HG03097 (cell line): ENCODE data around the gene CSF1R.
"Not testable (repeated sequence)": the region's sequence is repeated elsewhere in the genome, so short reads cannot be mapped to it uniquely, and the experiment has no call there.

Source experiments
- ATAC-seq: cut with Tn5 transposase; IDR thresholded peaks from one replicate; pipeline ENCODE4 v1.9.1; 2021; ENCODE audit not compliant: unreplicated experiment, low FRiP score

CSF1R gene

GRCh38 chr5:150057511-150057910 lies 28.8 kb downstream of the CSF1R start:
- ATAC-seq: no peak

GRCh38 chr5:150057052-150057451 lies 29.3 kb downstream of the CSF1R start:
- ATAC-seq: no peak

- no peak for ATAC-seq
These were observed 30.3 kb downstream of the CSF1R start for GRCh38 chr5:150056075-150056443.

DNA sequence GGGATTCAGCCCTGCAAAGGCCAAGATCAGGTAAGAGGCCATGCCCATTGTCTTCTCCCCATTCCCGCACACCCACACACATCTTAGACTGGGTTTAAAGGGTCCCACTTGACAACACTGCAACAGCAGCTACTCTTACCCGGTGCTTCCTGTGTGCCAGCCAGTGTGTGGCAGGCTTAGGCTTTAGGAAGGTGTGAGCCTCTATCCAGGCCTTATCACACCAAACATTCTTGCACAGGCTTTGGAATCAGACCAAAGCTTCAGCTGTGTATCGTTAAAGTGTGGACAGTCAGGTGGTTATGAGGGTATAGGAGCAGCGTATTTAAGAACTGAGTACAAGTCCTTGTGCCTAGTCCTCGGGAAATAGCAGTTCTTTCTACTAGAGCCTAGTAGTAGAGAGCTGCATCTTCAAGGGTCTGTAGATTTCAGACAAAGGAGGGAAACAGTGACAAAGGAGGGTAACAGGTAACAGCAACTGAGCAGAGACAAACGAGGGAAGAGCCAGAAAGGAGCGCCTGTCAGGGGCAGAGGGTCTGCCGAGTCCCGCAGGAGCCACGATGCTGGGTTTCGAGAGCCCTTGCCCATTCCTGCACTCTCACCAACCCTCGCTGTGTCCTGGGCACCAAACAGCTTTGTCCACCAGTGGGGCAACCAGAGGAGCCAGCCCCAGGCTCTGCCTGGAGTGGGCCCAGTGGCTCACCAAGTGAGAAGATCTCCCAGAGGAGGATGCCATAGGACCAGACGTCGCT lies 30.9 kb downstream of the CSF1R start:
- no peak for ATAC-seq

DNA sequence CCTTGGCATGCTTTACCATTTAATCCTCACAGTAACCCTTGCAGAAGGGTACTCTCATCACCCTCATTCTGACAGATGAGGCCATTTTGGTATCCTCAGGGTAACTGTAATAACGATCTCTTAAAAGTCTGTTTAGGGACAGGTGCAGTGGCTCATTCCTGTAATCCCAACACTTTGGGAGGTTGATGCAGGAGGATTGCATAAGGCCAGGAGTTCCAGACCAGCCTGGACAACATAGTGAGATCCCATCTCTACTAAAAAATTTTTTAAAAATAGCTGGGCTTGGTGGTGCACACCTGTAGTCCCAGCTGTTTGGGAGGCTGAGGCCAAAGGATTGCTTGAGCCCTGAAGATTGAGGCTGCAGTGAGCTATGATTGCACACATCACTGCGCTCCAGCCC lies 31.8 kb downstream of the CSF1R start:
- no peak for ATAC-seq

DNA sequence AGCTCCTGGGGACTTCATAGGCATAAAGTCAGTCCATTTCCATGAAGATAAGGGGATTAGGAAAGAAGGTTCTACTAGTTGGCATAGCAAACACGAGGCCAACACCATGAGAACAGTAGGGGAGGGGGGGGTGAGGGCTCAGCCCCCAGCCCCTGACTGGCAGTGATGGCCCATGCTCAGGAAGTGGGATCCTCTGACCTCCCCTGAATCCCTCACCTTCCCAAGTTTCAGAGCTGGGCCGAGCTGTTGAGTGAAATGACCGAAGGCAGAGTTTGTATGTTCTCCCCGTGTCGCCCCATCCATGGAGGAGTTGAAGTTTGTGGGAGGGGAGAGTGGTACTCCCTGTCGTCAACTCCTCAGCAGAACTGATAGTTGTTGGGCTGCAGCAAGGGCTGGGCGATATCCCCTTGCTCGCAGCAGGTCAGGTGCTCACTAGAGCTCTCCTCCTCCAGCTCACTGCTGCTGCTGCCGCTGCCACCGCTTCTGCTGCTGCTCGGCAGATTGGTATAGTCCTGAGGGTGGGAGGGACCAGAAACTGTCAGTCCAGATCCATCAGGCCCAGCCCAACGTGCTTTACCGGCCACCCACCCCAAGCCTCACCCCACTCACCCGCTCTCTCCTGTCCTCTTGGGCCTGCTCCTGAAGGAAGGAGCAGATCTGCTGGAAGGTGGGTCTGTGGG lies 32.5 kb downstream of the CSF1R start:
- ATAC-seq: no peak

DNA sequence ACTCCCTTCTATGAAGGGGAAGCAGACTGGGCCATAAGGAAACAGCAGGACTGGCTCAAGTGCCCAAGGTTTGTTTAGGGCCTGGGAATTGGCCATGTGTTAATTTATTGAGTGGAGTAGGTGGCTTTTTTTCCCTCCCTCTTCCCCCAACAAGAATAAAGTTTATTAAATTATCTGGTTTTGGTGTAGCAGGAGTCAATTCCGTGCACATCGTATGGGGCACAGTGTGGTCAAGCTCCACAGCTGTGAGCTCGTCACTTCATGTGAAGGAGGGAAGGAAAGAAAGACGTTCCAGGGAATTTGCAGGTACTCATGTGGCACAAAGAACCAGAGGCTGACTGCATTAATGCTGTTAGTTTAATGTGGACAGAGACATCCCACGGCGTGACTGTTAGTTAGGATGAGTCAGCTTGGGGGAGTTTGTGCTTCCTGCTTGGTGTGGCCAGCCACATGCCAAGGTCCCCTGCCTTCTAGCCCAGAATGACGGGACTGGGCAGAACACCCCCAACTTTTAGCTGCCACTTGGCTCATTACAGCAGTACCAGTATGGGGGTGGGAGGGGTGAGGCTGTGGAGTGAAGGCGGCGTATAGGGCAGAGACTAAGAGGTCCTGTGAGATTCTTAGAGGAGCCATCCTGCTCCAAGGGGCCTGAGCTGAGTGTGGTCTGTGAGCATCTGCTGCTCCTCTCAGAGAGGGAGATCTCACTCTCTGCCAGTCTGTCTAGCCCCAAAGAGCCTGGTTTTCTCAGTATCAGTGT lies 33.2 kb downstream of the CSF1R start:
- ATAC-seq: no peak

- no peak for ATAC-seq
These were observed 34.0 kb downstream of the CSF1R start for GRCh38 chr5:150052226-150052955.

DNA sequence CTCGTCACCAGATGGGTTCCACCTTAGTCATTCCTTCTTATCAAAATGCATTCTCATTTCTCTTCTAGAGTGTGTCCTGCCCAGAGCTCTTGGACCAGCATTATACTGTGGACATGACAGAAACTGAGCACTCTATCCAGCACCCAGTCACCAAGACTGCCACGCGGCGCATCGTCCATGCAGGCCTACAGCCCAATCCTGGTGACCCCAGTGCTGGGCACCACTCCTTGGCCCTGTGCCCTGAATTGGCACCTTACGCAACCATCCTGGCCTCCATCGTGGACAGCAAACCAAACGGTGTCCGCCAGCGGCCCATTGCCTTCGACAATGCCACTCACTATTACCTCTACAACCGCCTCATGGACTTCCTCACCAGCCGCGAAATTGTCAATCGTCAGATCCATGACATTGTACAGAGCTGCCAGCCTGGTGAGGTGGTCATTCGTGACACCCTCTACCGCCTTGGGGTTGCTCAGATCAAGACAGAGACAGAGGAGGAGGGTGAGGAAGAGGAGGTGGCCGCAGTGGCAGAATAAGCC lies 34.6 kb downstream of the CSF1R start:
- no peak for ATAC-seq

DNA sequence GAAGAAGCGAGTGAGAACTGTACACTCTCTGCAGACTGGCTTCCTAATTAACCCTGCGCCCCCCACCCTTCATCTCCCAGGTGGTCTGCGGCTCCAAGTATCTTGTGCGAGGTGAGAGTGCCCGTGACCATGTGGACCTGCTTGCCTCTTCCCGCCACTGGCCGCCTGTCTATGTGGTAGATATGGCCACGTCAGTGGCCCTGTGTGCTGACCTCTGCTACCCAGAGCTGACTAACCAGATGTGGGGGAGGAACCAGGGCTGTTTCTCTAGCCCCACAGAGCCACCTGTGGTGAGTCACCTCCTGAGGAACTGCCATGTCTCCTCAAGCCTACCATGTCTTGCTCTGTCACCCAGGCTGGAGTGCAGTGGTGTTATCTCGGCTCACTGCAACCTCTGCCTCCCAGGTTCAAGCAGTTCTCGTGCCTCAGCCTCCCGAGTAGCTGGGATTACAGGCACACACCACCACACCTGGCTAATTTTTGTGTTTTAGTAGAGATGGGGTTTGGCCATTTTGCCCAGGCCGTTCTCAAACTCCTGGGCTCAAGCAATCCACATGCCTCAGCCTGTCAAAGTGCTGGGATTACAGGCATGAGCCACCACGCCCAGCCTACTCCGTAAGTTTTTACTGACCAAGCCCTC lies 36.1 kb downstream of the CSF1R start:
- ATAC-seq: not testable (repeated sequence)

DNA sequence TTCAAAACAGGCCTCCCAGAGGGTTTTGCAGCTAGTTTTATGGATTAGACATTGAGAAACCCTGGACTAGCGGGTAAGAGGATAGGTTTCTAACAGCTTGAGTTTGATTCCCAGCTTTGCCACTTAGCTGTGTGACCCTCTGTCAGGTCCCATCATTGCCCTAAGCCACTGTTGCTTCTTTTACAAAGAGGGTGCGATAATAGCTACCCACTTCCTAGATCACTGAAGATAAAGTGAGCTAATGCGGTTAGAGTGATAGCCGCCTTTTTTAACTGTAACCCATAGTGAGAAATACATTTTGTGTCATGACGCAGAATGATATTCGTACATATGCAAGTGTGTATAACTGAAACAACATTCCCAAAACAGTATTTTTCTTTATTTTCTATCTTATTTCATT lies 40.3 kb downstream of the CSF1R start:
- no peak for ATAC-seq

- no peak for ATAC-seq
These were observed 40.8 kb downstream of the CSF1R start for GRCh38 chr5:150045549-150045948.

- ATAC-seq: no peak
These were observed 41.6 kb downstream of the CSF1R start for GRCh38 chr5:150044712-150045111.

GRCh38 chr5:150044329-150044681 lies 42.0 kb downstream of the CSF1R start:
- no peak for ATAC-seq

DNA sequence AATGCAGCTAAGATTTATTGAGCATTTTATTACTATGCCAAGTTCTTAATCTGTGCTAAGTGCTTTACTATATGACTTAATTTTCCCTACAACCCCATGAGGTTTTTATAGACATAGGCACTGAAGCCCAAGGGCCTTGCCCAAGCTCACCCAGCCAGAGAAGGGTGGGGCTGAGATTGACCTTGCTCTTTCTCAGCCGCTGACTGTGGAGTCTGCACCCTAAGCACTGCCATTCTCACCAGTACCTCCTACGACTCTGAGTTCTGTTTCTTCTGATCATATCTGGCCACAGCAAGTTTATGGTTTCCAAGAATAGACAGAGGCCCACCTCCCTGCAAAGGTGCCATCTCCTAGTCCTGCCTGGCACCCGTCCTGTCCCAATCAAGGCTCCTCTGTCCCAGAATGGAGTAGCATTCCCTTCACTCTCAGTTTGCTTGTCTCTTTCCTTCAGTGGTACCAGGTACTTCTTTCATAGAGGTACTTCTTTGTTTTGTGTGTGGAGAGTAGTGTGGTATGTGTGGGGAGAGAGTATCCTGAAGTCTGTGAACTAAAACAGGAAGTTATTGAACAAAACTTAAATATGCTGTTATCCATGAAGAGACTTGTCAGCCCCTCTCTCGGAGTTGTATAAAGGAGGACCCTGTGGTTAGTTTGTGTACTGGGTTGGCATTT lies 42.6 kb downstream of the CSF1R start:
- ATAC-seq: no peak

DNA sequence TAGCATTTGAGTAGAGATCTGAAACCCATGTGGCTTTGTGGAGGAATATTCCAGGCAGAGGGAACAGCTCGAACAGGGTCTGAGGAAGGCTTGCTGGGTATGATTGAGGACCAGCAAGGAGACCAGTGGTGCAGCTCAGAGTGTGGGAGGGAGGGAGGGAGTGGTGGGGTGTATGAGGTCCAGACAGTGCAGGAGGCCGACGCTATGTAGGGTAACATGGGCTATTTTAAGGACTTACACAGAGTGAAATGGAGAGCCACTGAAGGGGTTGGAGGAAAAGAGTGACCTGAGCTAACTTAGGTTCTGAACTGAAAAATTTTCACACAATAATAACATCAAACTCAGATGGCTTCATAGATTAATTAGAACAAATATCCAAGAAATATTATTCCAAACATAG lies 43.9 kb downstream of the CSF1R start:
- no peak for ATAC-seq

- no peak for ATAC-seq
These were observed 47.8 kb downstream of the CSF1R start for GRCh38 chr5:150038547-150038946.

DNA sequence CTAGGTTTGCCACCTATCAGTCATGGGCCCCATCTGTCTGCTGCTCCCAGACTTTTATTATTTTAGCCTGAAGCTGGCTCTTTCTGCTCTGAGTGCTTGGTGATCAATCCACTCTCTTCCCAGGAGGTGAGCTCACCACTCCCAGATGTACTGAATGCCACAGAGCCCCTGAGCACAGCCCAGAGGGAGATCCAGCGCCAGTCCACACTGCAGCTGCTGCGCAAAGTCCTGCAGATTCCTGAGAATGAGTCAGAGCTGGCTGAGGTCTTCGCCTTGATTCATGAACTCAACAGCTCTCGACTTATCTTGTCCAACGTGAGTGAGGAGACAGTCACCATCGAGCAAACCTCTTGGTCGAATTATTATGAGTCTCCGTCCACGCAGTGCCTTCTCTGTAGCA lies 49.8 kb downstream of the CSF1R start:
- ATAC-seq: no peak

- ATAC-seq: peak; percentile 74
These were observed 51.0 kb downstream of the CSF1R start for GRCh38 chr5:150035139-150035895.
